Measurements from ENCODE around the gene GRM6.

GRM6 gene

GRCh38 chr5:178992291-178992895 lies 2.7 kb downstream of the GRM6 start:
- Histone ChIP-seq H3K4me1 (ENCODE audit: insufficient read depth, low read length, severe bottlenecking) (no peaks in the 10 kb centered on the region), H2AFZ (ENCODE audit: low read length) (no peak overlapping the region), H3K9me2 (ENCODE audit: low read depth, low read length) (no peaks in the 10 kb centered on the region), H3K9me3 (ENCODE audit: low read length) (no peaks in the 10 kb centered on the region), H3K27ac (ENCODE audit: low read depth, low read length, poor library complexity, severe bottlenecking) (no peak overlapping the region), H3F3A (ENCODE audit: insufficient read depth, low read length) (no peaks in the 10 kb centered on the region), H3K79me2 (ENCODE audit: insufficient read depth, low read length) (no peaks in the 10 kb centered on the region), H3K4me3 (ENCODE audit: low read depth, low read length, poor library complexity, severe bottlenecking) (no peak overlapping the region), H3K9ac (ENCODE audit: low read length) (no peak overlapping the region), H4K20me1 (ENCODE audit: insufficient read depth, low read length) (no peaks in the 10 kb centered on the region), H3K27me3 (ENCODE audit: insufficient read depth, low read length) (no peaks in the 10 kb centered on the region), H3K36me3 (ENCODE audit: insufficient read depth, low read length) (no peaks in the 10 kb centered on the region), H3K4me2 (ENCODE audit: low read length) (no peak overlapping the region)
- TF ChIP-seq CTCF (IDR thresholded peaks at IDR 0.05; ENCODE audit: low read length): no peak
- TF ChIP-seq EZH2 (IDR thresholded peaks at IDR 0.05; ENCODE audit: borderline replicate concordance, low read length): no peak

GRCh38 chr5:178991190-178992145 lies 3.7 kb downstream of the GRM6 start:
- Histone ChIP-seq H3K9me2 (ENCODE audit: low read depth, low read length) (no peaks in the 10 kb centered on the region), H3K9ac (ENCODE audit: low read length) (no peak overlapping the region), H3K4me2 (ENCODE audit: low read length) (no peak overlapping the region), H3K9me3 (ENCODE audit: low read length) (no peaks in the 10 kb centered on the region), H3K4me1 (ENCODE audit: insufficient read depth, low read length, severe bottlenecking) (no peaks in the 10 kb centered on the region), H3K4me3 (ENCODE audit: low read depth, low read length, poor library complexity, severe bottlenecking) (no peak overlapping the region), H2AFZ (ENCODE audit: low read length) (no peak overlapping the region), H3K27ac (ENCODE audit: low read depth, low read length, poor library complexity, severe bottlenecking) (no peak overlapping the region), H3K79me2 (ENCODE audit: insufficient read depth, low read length) (no peaks in the 10 kb centered on the region), H3K27me3 (ENCODE audit: insufficient read depth, low read length) (no peaks in the 10 kb centered on the region), H3K36me3 (ENCODE audit: insufficient read depth, low read length) (no peaks in the 10 kb centered on the region), H4K20me1 (ENCODE audit: insufficient read depth, low read length) (no peaks in the 10 kb centered on the region), H3F3A (ENCODE audit: insufficient read depth, low read length) (no peaks in the 10 kb centered on the region)
- no peak for TF ChIP-seq EZH2 (IDR thresholded peaks at IDR 0.05; ENCODE audit: borderline replicate concordance, low read length)

- Histone ChIP-seq H3K9me3 (ENCODE audit: low read length) (no peaks in the 10 kb centered on the region), H3K4me2 (ENCODE audit: low read length) (no peak overlapping the region), H3K4me1 (ENCODE audit: insufficient read depth, low read length, severe bottlenecking) (no peaks in the 10 kb centered on the region), H3K27ac (ENCODE audit: low read depth, low read length, poor library complexity, severe bottlenecking) (no peak overlapping the region), H4K20me1 (ENCODE audit: insufficient read depth, low read length) (no peaks in the 10 kb centered on the region), H3K27me3 (ENCODE audit: insufficient read depth, low read length) (no peaks in the 10 kb centered on the region), H2AFZ (ENCODE audit: low read length) (no peak overlapping the region), H3K4me3 (ENCODE audit: low read depth, low read length, poor library complexity, severe bottlenecking) (no peak overlapping the region), H3K9me2 (ENCODE audit: low read depth, low read length) (no peaks in the 10 kb centered on the region), H3K36me3 (ENCODE audit: insufficient read depth, low read length) (no peaks in the 10 kb centered on the region), H3K9ac (ENCODE audit: low read length) (no peak overlapping the region), H3K79me2 (ENCODE audit: insufficient read depth, low read length) (no peaks in the 10 kb centered on the region), H3F3A (ENCODE audit: insufficient read depth, low read length) (no peaks in the 10 kb centered on the region)
- TF ChIP-seq CTCF (IDR thresholded peaks at IDR 0.05; ENCODE audit: low read length) (no peak), EZH2 (IDR thresholded peaks at IDR 0.05; ENCODE audit: borderline replicate concordance, low read length) (no peak)
These were observed 4.6 kb downstream of the GRM6 start for GRCh38 chr5:178990491-178990890.

All from OCI-LY1 (cell line).